Loucy (cell line): ENCODE data around the gene CDH22.

Experiments
- H2AFZ ChIP-seq: fragments of 200-600 bp; sonication (generic); 2 replicates; pipeline ENCODE4 v1.6.0; 2016; ENCODE audit warnings: antibody characterized with exemption, mild to moderate bottlenecking, low read length, moderate library complexity
- H3F3A ChIP-seq: fragments of 200-600 bp; 2 replicates; pipeline ENCODE4 v1.6.0; 2016; ENCODE audit warnings: antibody characterized with exemption, low read depth, mild to moderate bottlenecking
- H3K27me3 ChIP-seq: fragments of 200-600 bp; sonication (generic); 2 replicates; pipeline ENCODE4 v1.6.1; 2014; ENCODE audit warnings: low read length, mild to moderate bottlenecking; ENCODE audit not compliant: insufficient read depth, poor library complexity, severe bottlenecking
- H3K36me3 ChIP-seq: fragments of 200-600 bp; sonication (generic); 2 replicates; pipeline ENCODE4 v1.6.1; 2016; ENCODE audit warnings: low read length; ENCODE audit not compliant: insufficient read depth
- H3K4me1 ChIP-seq: fragments of 200-600 bp; sonication (generic); 2 replicates; pipeline ENCODE4 v1.5.1; 2014; ENCODE audit warnings: low read length, mild to moderate bottlenecking; ENCODE audit not compliant: insufficient read depth, poor library complexity, severe bottlenecking
- H3K4me2 ChIP-seq: fragments of 200-600 bp; sonication (generic); 2 replicates; pipeline ENCODE4 v1.6.0; 2014; ENCODE audit warnings: antibody characterized with exemption, low read length, low read depth, mild to moderate bottlenecking; ENCODE audit not compliant: poor library complexity, severe bottlenecking
- H3K4me3 ChIP-seq: fragments of 200-600 bp; sonication (generic); 2 replicates; pipeline ENCODE4 v1.5.1; 2014; ENCODE audit warnings: low read length, mild to moderate bottlenecking, mixed read lengths; ENCODE audit not compliant: poor library complexity, severe bottlenecking
- H3K79me2 ChIP-seq: fragments of 200-600 bp; sonication (generic); 2 replicates; pipeline ENCODE4 v1.6.1; 2014; ENCODE audit warnings: low read length; ENCODE audit not compliant: insufficient read depth
- H3K9ac ChIP-seq: fragments of 200-600 bp; sonication (generic); 2 replicates; pipeline ENCODE4 v1.6.0; 2014; ENCODE audit warnings: mild to moderate bottlenecking, low read depth, low read length, moderate library complexity; ENCODE audit not compliant: poor library complexity, severe bottlenecking
- H3K9me2 ChIP-seq: fragments of 200-600 bp; sonication (generic); replicated peaks from 2 replicates; pipeline ENCODE4 v1.6.1; 2016; ENCODE audit warnings: low read depth, low read length, mixed read lengths
- H3K9me3 ChIP-seq: fragments of 200-600 bp; sonication (generic); 2 replicates; pipeline ENCODE4 v1.6.1; 2014; ENCODE audit warnings: mild to moderate bottlenecking, antibody characterized with exemption, low read length, low read depth; ENCODE audit not compliant: insufficient read depth
- H4K20me1 ChIP-seq: fragments of 200-600 bp; sonication (generic); 2 replicates; pipeline ENCODE4 v1.6.0; 2014; ENCODE audit warnings: antibody characterized with exemption, low read length, mild to moderate bottlenecking; ENCODE audit not compliant: insufficient read depth, poor library complexity, severe bottlenecking
- CTCF ChIP-seq: fragments of 200-600 bp; sonication (generic); conservative IDR thresholded peaks from 2 replicates; pipeline ENCODE4 v1.5.1; 2014; ENCODE audit warnings: mild to moderate bottlenecking, antibody characterized with exemption, low read length
- EZH2phosphoT487 ChIP-seq: fragments of 200-600 bp; IDR thresholded peaks from 2 replicates; pipeline ENCODE4 v1.6.1; 2018; ENCODE audit warnings: antibody characterized with exemption, mild to moderate bottlenecking, moderate library complexity, borderline replicate concordance

CDH22 gene

GRCh38 chr20:46152824-46153586 is 155.3 kb downstream of the CDH22 start:
- no peaks in the 10 kb centered on the region for H3K4me1 ChIP-seq
- no peak overlapping the region for H3K9ac ChIP-seq
- H3K36me3 ChIP-seq, result no peaks in the 10 kb centered on the region
- H3K4me2 ChIP-seq, result no peak overlapping the region
- no peaks in the 10 kb centered on the region for H3K9me3 ChIP-seq
- no peaks in the 10 kb centered on the region for H4K20me1 ChIP-seq
- H3K27me3 ChIP-seq, result no peaks in the 10 kb centered on the region
- no peak for TF ChIP-seq EZH2phosphoT487
- H3F3A ChIP-seq, result no peaks in the 10 kb centered on the region
- H3K79me2 ChIP-seq, result no peaks in the 10 kb centered on the region
- H3K9me2 ChIP-seq, result no peaks in the 10 kb centered on the region
- no peak overlapping the region for H3K4me3 ChIP-seq
- no peak overlapping the region for H2AFZ ChIP-seq

- Histone ChIP-seq H3K4me1 (no peaks in the 10 kb centered on the region), H2AFZ (no peak overlapping the region), H3K4me2 (no peak overlapping the region), H3F3A (no peaks in the 10 kb centered on the region), H3K9me2 (no peaks in the 10 kb centered on the region), H3K9ac (no peak overlapping the region), H3K27me3 (no peaks in the 10 kb centered on the region), H3K4me3 (no peak overlapping the region), H3K36me3 (no peaks in the 10 kb centered on the region), H3K9me3 (no peaks in the 10 kb centered on the region), H3K79me2 (no peaks in the 10 kb centered on the region), H4K20me1 (no peaks in the 10 kb centered on the region)
- TF ChIP-seq EZH2phosphoT487 (no peak), CTCF (peak; percentile 66)
These were observed 156.4 kb downstream of the CDH22 start for GRCh38 chr20:46151936-46152335.

- Histone ChIP-seq H3K9ac (no peak overlapping the region), H3K9me2 (no peaks in the 10 kb centered on the region), H4K20me1 (no peaks in the 10 kb centered on the region), H3K4me2 (no peak overlapping the region), H3K36me3 (no peaks in the 10 kb centered on the region), H3K4me3 (no peak overlapping the region), H2AFZ (no peak overlapping the region), H3K79me2 (no peaks in the 10 kb centered on the region), H3K27me3 (no peaks in the 10 kb centered on the region), H3K9me3 (no peaks in the 10 kb centered on the region), H3K4me1 (no peaks in the 10 kb centered on the region), H3F3A (no peaks in the 10 kb centered on the region)
- TF ChIP-seq EZH2phosphoT487 (no peak), CTCF (no peak)
These were observed 157.4 kb downstream of the CDH22 start for GRCh38 chr20:46150943-46151342.
